HG02571 (cell line): ENCODE data around the gene NECAB3.

Source experiments
- ATAC-seq: cut with Tn5 transposase; IDR thresholded peaks from one replicate; pipeline ENCODE4 v1.9.1; 2021; ENCODE audit warnings: mild to moderate bottlenecking, moderate library complexity; ENCODE audit not compliant: unreplicated experiment

NECAB3 gene

GRCh38 chr20:33627577-33628216, 46.5 kb downstream of the NECAB3 start:
- no peak for ATAC-seq

DNA sequence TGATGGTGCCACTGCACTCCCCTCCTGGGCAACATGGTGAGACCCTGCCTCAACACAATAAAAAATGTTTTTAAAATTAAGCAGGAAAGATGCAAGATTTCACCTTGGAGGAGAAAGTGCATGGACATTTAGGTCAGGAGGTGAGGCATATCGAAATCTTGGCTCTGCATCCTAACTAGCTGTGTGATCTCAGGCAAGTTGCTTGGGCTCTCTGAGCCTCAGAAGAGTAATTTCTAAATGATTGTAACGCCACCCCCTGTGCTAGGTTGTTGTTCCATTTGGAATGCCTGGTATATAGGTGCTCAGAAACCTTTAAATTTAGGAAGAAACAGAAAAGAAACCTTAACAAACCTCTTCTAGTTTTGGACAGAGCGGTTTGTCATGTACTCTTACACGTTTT, 48.0 kb downstream of the NECAB3 start:
- ATAC-seq, result no peak

- ATAC-seq, result no peak
Measured at GRCh38 chr20:33624399-33624798, 49.8 kb downstream of the NECAB3 start.

DNA sequence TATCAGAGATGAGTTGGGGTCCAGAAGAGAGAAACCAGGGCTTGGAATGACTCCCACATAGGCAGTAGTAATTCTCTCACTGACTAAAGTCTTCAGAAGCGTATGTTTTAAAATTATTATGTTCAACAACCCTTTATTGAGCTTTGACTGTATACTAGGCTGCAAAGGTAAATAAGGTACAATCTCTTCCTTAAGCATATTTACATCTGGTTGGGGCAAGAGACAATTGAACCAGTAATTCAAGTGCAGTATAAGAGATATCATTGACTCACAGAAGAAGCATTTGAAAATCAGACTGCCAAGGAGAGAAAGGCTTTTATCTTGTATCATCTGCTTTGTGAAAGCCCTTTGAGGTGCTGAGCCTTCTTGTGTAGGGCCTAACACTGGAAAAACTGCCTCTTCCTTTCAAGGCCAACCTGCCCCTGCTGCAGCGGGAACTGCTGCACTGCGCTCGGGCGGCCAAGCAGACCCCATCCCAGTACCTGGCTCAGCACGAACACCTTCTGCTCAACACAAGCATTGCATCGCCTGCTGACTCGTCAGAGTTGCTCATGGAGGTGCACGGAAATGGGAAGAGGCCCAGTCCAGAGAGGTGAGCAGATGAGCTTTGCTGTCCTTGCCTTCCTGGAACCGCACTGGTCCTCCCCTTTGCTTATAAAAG, 51.4 kb downstream of the NECAB3 start:
- ATAC-seq, result no peak

DNA sequence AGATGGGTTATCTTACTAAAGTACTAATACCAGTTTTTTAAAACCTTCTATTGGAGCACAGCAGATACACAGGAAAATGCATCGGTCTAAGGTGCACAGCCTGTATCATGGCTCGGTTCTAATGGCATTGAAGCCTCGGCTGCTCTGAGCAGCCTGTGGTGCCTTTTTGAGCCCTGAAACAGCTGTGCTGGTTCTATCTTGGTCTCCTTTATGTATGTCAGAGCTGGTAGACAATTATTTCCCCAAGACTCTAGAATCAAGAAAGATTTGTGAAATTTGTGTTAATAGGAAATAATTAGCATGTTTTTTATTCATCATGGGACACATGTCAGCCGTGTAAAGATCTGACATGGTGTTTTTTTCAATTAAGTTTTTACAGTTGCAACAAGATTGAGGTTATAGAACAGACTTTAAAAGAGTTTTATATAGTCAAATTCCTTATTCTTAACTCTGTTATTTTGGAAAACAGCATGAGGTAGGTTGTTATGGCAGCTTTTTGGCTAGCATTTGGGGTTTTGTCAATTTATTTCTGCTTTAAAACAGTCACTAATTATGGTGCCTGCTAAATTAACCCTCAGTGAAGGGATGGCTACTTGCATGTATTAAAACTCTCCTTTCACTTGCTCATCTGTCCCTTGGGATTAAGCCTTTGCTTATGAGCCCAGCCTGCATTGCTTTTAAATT, 52.4 kb downstream of the NECAB3 start:
- ATAC-seq, result no peak

DNA sequence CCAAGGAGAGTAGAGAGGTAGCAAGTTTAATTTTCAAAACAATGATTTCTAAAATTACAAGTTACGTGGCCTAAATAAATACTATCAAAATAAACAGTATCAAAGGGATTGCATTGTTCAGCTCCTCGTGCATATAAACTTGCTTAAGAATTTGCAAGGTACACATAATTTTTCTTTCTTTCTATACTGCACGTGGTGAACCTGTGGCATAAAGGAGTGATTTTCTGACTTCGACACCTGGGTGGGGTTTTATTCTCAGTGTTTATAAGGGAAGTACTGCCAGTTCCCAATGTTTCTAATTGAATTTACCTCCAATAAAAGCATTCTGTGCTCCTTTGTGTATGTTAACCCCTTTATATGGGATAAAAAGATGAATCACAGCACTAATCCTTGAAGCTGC, 62.2 kb downstream of the NECAB3 start:
- ATAC-seq, result no peak

DNA sequence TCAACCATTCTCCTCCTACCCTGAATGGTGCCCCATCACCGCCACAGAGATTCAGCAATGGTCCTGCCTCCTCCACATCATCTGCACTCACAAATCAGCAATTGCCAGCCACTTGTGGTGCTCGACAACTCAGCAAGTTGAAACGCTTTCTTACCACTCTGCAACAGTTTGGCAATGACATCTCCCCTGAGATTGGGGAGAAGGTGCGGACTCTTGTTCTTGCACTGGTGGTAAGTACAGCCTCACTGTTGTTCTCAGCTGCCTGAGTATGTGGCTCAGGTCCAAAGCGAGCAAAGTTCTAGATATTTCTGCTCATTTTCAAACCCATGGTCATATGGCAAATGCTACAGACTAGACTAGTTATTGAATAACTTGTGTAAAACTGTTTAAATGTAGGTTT, 63.1 kb downstream of the NECAB3 start:
- ATAC-seq, result no peak

- no peak for ATAC-seq
Measured at GRCh38 chr20:33609504-33609903, 64.7 kb downstream of the NECAB3 start.
